Muscle of back (tissue), 11 donors: ENCODE measurements around the gene EPHX1. TPM values are rescaled to one million over a fixed set of nuclear protein-coding genes. Genes with fewer than 3 reads are reported as not detected.

Experiments
- DNase-seq, 3 donors: peaks; one replicate each; pipeline versions ENCODE4 v3.0.0 to v3.0.0-alpha.2; 2013
- polyA plus RNA-seq, 10 donors: library from polyadenylated mRNA; unstranded; fragments of 120-200 nt; gene quantifications; one replicate each; pipeline ENCODE4 v1.2.1, GENCODE V29; 2013; ENCODE audit not compliant: insufficient read length in 10 of 10

The EPHX1 gene
- polyA plus RNA-seq, 10 donors, result 27.8 to 43.3 (median 32.3) TPM

- DNase-seq, result no peak
Observed at GRCh38 chr1:225859151-225859550, 49.2 kb downstream of the EPHX1 start.

- DNase-seq, result no peak
Observed at GRCh38 chr1:225860107-225860506, 50.2 kb downstream of the EPHX1 start.

GRCh38 chr1:225860876-225861441, 51.0 kb downstream of the EPHX1 start:
- no peak for DNase-seq

- no peak for DNase-seq
Observed at GRCh38 chr1:225861834-225862580, 52.1 kb downstream of the EPHX1 start.

- no peak for DNase-seq
Observed at GRCh38 chr1:225862581-225862950, 52.6 kb downstream of the EPHX1 start.

GRCh38 chr1:225863167-225863566, 53.2 kb downstream of the EPHX1 start:
- DNase-seq, result no peak

- DNase-seq, result no peak
Observed at GRCh38 chr1:225865514-225865913, 55.6 kb downstream of the EPHX1 start.

- DNase-seq, result peak in 1 of 3 donors; percentile 21
Observed at GRCh38 chr1:225866061-225866837, 56.3 kb downstream of the EPHX1 start.

- no peak for DNase-seq
Observed at GRCh38 chr1:225866981-225867380, 57.1 kb downstream of the EPHX1 start.

- DNase-seq, result no peak
Observed at GRCh38 chr1:225868631-225869330, 58.9 kb downstream of the EPHX1 start.

GRCh38 chr1:225870911-225871310, 61.0 kb downstream of the EPHX1 start:
- no peak for DNase-seq

- DNase-seq, result no peak
Observed at GRCh38 chr1:225871359-225872074, 61.6 kb downstream of the EPHX1 start.

- DNase-seq, result no peak
Observed at GRCh38 chr1:225872075-225872430, 62.1 kb downstream of the EPHX1 start.

GRCh38 chr1:225873281-225873850, 63.4 kb downstream of the EPHX1 start:
- DNase-seq, result no peak

- DNase-seq, result no peak
Observed at GRCh38 chr1:225874431-225874830, 64.5 kb downstream of the EPHX1 start.

- DNase-seq, result no peak
Observed at GRCh38 chr1:225875044-225875815, 65.3 kb downstream of the EPHX1 start.

GRCh38 chr1:225876900-225877510, 67.1 kb downstream of the EPHX1 start:
- DNase-seq, result no peak

- peak; percentile 41 to 63 (median 43) for DNase-seq
Observed at GRCh38 chr1:225877580-225877979, 67.7 kb downstream of the EPHX1 start.

- no peak for DNase-seq
Observed at GRCh38 chr1:225878282-225878681, 68.4 kb downstream of the EPHX1 start.
